GM12874 (cell line): ENCODE data around the gene CCDC82.

Source experiments
- TF ChIP-seq, protein P1 (sequence below): IDR thresholded peaks from 2 replicates; pipeline ENCODE4 v1.5.1; 2011; ENCODE audit warnings: low read depth, mild to moderate bottlenecking, control low read depth, low read length, moderate library complexity; ENCODE audit not compliant: insufficient read depth

The CCDC82 gene

GRCh38 chr11:96303064-96303463 is 86.6 kb downstream of the CCDC82 start:
- TF ChIP-seq, protein P1, sequence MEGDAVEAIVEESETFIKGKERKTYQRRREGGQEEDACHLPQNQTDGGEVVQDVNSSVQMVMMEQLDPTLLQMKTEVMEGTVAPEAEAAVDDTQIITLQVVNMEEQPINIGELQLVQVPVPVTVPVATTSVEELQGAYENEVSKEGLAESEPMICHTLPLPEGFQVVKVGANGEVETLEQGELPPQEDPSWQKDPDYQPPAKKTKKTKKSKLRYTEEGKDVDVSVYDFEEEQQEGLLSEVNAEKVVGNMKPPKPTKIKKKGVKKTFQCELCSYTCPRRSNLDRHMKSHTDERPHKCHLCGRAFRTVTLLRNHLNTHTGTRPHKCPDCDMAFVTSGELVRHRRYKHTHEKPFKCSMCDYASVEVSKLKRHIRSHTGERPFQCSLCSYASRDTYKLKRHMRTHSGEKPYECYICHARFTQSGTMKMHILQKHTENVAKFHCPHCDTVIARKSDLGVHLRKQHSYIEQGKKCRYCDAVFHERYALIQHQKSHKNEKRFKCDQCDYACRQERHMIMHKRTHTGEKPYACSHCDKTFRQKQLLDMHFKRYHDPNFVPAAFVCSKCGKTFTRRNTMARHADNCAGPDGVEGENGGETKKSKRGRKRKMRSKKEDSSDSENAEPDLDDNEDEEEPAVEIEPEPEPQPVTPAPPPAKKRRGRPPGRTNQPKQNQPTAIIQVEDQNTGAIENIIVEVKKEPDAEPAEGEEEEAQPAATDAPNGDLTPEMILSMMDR: no peak
